Measurements from ENCODE around the gene FAM83B.

GRCh38 chr6:54900666-54901065, 54.1 kb downstream of the FAM83B start:
- TF ChIP-seq E2F5 (CRISPR knock-in tag; IDR thresholded peaks at IDR 0.05) = no peak
- TF ChIP-seq CTCF (IDR thresholded peaks at IDR 0.05) = no peak
- TF ChIP-seq NR3C1 (CRISPR knock-in tag; conservative IDR thresholded peaks at IDR 0.05; ENCODE audit: low read depth) = no peak
- TF ChIP-seq TCF7 (CRISPR knock-in tag; IDR thresholded peaks at IDR 0.05; ENCODE audit: low read depth) = no peak
- no peak for TF ChIP-seq NR1H2 (CRISPR knock-in tag; IDR thresholded peaks at IDR 0.05)
